ENCODE results near the gene RBMX.

DNA sequence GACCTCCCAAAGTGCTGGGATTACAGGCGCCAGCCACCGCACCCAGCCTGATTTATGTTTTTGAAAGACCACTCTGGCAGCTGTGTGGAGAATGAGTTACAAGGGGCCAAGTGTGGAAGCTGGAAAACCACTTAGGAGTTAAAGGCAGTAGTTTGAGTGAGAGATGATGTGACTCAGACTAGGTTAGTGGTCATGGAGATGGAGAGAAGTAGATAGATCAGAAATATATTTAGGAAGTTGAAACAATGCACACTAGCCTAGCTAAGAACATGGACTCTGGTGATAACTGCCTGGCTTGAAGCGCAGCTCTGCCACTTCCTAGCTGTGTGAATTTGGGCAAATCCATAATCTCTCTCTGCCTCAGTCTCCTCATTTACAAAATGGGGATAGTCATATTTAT is 11.9 kb upstream of the RBMX start:
- TF ChIP-seq TEAD4 (IDR thresholded peaks at IDR 0.05) (no peak), CREB1 (IDR thresholded peaks at IDR 0.05; ENCODE audit: low read depth) (no peak), YY1 (IDR thresholded peaks at IDR 0.05; ENCODE audit: low read depth) (no peak), EP300 (IDR thresholded peaks at IDR 0.05; ENCODE audit: borderline replicate concordance) (no peak), CEBPB (IDR thresholded peaks at IDR 0.05) (no peak)
- TF ChIP-seq, protein P1, sequence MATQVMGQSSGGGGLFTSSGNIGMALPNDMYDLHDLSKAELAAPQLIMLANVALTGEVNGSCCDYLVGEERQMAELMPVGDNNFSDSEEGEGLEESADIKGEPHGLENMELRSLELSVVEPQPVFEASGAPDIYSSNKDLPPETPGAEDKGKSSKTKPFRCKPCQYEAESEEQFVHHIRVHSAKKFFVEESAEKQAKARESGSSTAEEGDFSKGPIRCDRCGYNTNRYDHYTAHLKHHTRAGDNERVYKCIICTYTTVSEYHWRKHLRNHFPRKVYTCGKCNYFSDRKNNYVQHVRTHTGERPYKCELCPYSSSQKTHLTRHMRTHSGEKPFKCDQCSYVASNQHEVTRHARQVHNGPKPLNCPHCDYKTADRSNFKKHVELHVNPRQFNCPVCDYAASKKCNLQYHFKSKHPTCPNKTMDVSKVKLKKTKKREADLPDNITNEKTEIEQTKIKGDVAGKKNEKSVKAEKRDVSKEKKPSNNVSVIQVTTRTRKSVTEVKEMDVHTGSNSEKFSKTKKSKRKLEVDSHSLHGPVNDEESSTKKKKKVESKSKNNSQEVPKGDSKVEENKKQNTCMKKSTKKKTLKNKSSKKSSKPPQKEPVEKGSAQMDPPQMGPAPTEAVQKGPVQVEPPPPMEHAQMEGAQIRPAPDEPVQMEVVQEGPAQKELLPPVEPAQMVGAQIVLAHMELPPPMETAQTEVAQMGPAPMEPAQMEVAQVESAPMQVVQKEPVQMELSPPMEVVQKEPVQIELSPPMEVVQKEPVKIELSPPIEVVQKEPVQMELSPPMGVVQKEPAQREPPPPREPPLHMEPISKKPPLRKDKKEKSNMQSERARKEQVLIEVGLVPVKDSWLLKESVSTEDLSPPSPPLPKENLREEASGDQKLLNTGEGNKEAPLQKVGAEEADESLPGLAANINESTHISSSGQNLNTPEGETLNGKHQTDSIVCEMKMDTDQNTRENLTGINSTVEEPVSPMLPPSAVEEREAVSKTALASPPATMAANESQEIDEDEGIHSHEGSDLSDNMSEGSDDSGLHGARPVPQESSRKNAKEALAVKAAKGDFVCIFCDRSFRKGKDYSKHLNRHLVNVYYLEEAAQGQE (IDR thresholded peaks at IDR 0.05; ENCODE audit: low read depth): no peak
- TF ChIP-seq, protein P2, sequence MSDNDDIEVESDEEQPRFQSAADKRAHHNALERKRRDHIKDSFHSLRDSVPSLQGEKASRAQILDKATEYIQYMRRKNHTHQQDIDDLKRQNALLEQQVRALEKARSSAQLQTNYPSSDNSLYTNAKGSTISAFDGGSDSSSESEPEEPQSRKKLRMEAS (IDR thresholded peaks at IDR 0.05): no peak
- TF ChIP-seq, protein P3, sequence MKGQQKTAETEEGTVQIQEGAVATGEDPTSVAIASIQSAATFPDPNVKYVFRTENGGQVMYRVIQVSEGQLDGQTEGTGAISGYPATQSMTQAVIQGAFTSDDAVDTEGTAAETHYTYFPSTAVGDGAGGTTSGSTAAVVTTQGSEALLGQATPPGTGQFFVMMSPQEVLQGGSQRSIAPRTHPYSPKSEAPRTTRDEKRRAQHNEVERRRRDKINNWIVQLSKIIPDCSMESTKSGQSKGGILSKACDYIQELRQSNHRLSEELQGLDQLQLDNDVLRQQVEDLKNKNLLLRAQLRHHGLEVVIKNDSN (IDR thresholded peaks at IDR 0.05): no peak
